Osteoblast (primary cell): ENCODE measurements around the gene RMI2. TPM values are rescaled to one million over a fixed set of nuclear protein-coding genes. Genes with fewer than 3 reads are reported as not detected.
A peak's percentile ranks its signal among the peaks of the same experiment; 100 is the strongest.

Source experiments
- DNase-seq: peaks from one replicate; pipeline ENCODE4 v3.0.0; 2011; ENCODE audit warnings: low spot score, mixed read lengths; ENCODE audit not compliant: insufficient read length; ENCODE audit errors: missing footprints
- H2AFZ ChIP-seq: 2 replicates; pipeline ENCODE4 v1.6.0; 2011; ENCODE audit warnings: mild to moderate bottlenecking, low read length
- H3K27ac ChIP-seq: 2 replicates; pipeline ENCODE4 v1.5.1; 2011; ENCODE audit warnings: mild to moderate bottlenecking, low read depth, low read length, moderate library complexity
- H3K27me3 ChIP-seq: 2 replicates; pipeline ENCODE4 v1.6.0; 2012; ENCODE audit warnings: mild to moderate bottlenecking, control low read depth, inconsistent platforms, low read length, moderate library complexity; ENCODE audit not compliant: insufficient read depth
- H3K36me3 ChIP-seq: 2 replicates; pipeline ENCODE4 v1.5.1; 2011; ENCODE audit warnings: mild to moderate bottlenecking, low read length, control low read depth, moderate library complexity; ENCODE audit not compliant: insufficient read depth
- H3K4me1 ChIP-seq: 2 replicates; pipeline ENCODE4 v1.5.1; 2011; ENCODE audit warnings: mild to moderate bottlenecking, low read length, control low read depth, moderate library complexity; ENCODE audit not compliant: insufficient read depth
- H3K4me2 ChIP-seq: 2 replicates; pipeline ENCODE4 v1.6.0; 2011; ENCODE audit warnings: mild to moderate bottlenecking, low read length; ENCODE audit not compliant: insufficient read depth
- H3K4me3 ChIP-seq: fragments of 200-600 bp; sonication (generic); 3 replicates; pipeline ENCODE4 v1.5.1; 2012; ENCODE audit warnings: mild to moderate bottlenecking, low read length, inconsistent platforms; ENCODE audit not compliant: insufficient read depth
- H3K79me2 ChIP-seq: 2 replicates; pipeline ENCODE4 v1.6.0; 2012; ENCODE audit warnings: mild to moderate bottlenecking, low read length, control low read depth, inconsistent platforms; ENCODE audit not compliant: insufficient read depth
- H3K9me3 ChIP-seq: 2 replicates; pipeline ENCODE4 v1.5.1; 2011; ENCODE audit warnings: low read depth, low read length, control low read depth
- H4K20me1 ChIP-seq: 2 replicates; pipeline ENCODE4 v1.6.0; 2012; ENCODE audit warnings: mild to moderate bottlenecking, low read length, control low read depth; ENCODE audit not compliant: insufficient read depth
- CTCF ChIP-seq: IDR thresholded peaks from 2 replicates; pipeline ENCODE4 v1.5.1; 2011; ENCODE audit warnings: mild to moderate bottlenecking, low read depth, low read length, moderate library complexity; ENCODE audit errors: extremely low read depth
- total RNA-seq: library from RNA; depleted of rRNA; stranded (reverse); fragments of >200 nt; gene quantifications from 2 replicates; pipeline ENCODE4 v1.2.3, GENCODE V29; 2012

The RMI2 gene
- total RNA-seq, 1 donor: 1.4 TPM

GRCh38 chr16:11316331-11317015 lies 28.8 kb upstream of the RMI2 start:
- H3K27ac ChIP-seq: no peak overlapping the region
- no peaks in the 10 kb centered on the region for H3K27me3 ChIP-seq
- no peaks in the 10 kb centered on the region for H3K79me2 ChIP-seq
- no peak overlapping the region for H2AFZ ChIP-seq
- no peaks in the 10 kb centered on the region for H4K20me1 ChIP-seq
- peak; percentile 53 for DNase-seq
- no peak for TF ChIP-seq CTCF
- peaks cover 12% of the 10 kb centered on the region for H3K4me1 ChIP-seq
- no peak overlapping the region for H3K4me3 ChIP-seq
- no peaks in the 10 kb centered on the region for H3K36me3 ChIP-seq
- H3K9me3 ChIP-seq: no peaks in the 10 kb centered on the region
- H3K4me2 ChIP-seq: no peak overlapping the region

- peak; percentile 8 for DNase-seq
- Histone ChIP-seq H3K27me3 (no peaks in the 10 kb centered on the region), H3K36me3 (no peaks in the 10 kb centered on the region), H3K4me3 (no peak overlapping the region), H3K79me2 (no peaks in the 10 kb centered on the region), H3K4me2 (no peak overlapping the region), H4K20me1 (no peaks in the 10 kb centered on the region), H3K4me1 (no peaks in the 10 kb centered on the region), H3K9me3 (no peaks in the 10 kb centered on the region), H3K27ac (no peak overlapping the region), H2AFZ (no peak overlapping the region)
- TF ChIP-seq CTCF: no peak
These were observed 26.4 kb upstream of the RMI2 start for GRCh38 chr16:11318817-11319216.

GRCh38 chr16:11319529-11320146 lies 25.6 kb upstream of the RMI2 start:
- Histone ChIP-seq H3K79me2 (no peaks in the 10 kb centered on the region), H3K9me3 (no peaks in the 10 kb centered on the region), H3K4me3 (no peak overlapping the region), H3K4me1 (no peaks in the 10 kb centered on the region), H3K27ac (no peak overlapping the region), H3K4me2 (no peak overlapping the region), H3K36me3 (no peaks in the 10 kb centered on the region), H2AFZ (no peak overlapping the region), H4K20me1 (no peaks in the 10 kb centered on the region), H3K27me3 (no peaks in the 10 kb centered on the region)
- DNase-seq: peak; percentile 27
- TF ChIP-seq CTCF: no peak

GRCh38 chr16:11320170-11320569 lies 25.1 kb upstream of the RMI2 start:
- no peaks in the 10 kb centered on the region for H4K20me1 ChIP-seq
- no peak overlapping the region for H3K4me2 ChIP-seq
- no peak overlapping the region for H2AFZ ChIP-seq
- no peaks in the 10 kb centered on the region for H3K27me3 ChIP-seq
- no peaks in the 10 kb centered on the region for H3K4me1 ChIP-seq
- TF ChIP-seq CTCF: no peak
- H3K9me3 ChIP-seq: no peaks in the 10 kb centered on the region
- H3K79me2 ChIP-seq: no peaks in the 10 kb centered on the region
- DNase-seq: peak; percentile 68
- no peaks in the 10 kb centered on the region for H3K36me3 ChIP-seq
- no peak overlapping the region for H3K4me3 ChIP-seq
- H3K27ac ChIP-seq: no peak overlapping the region
